Adrenal gland (tissue), 5 donors: Measurements from ENCODE around the gene CHD9NB.

Experiments
- POLR2A ChIP-seq, 2 donors: fragments of 450-650 bp; IDR thresholded peaks; one replicate each; pipeline ENCODE4 v1.6.1; 2017; ENCODE audit warnings: antibody characterized with exemption in 2 of 2, mild to moderate bottlenecking in 2 of 2, moderate library complexity in 1 of 2
- TF ChIP-seq, protein P1 (sequence below), 6 experiments: fragments of 450-650 bp in 4 of 6; fragments of 200-600 bp in 2 of 6; sonication (generic) in 1 of 6; IDR thresholded peaks; 1 replicate in 5 of 6; 2 replicates in 1 of 6; pipeline versions ENCODE4 v1.5.1 to v1.8.0; 2016 to 2021; ENCODE audit warnings: antibody characterized with exemption in 6 of 6, mild to moderate bottlenecking in 2 of 6, moderate library complexity in 1 of 6
- donor health status: DM: no; HTN: no; CAD: no.

DNA sequence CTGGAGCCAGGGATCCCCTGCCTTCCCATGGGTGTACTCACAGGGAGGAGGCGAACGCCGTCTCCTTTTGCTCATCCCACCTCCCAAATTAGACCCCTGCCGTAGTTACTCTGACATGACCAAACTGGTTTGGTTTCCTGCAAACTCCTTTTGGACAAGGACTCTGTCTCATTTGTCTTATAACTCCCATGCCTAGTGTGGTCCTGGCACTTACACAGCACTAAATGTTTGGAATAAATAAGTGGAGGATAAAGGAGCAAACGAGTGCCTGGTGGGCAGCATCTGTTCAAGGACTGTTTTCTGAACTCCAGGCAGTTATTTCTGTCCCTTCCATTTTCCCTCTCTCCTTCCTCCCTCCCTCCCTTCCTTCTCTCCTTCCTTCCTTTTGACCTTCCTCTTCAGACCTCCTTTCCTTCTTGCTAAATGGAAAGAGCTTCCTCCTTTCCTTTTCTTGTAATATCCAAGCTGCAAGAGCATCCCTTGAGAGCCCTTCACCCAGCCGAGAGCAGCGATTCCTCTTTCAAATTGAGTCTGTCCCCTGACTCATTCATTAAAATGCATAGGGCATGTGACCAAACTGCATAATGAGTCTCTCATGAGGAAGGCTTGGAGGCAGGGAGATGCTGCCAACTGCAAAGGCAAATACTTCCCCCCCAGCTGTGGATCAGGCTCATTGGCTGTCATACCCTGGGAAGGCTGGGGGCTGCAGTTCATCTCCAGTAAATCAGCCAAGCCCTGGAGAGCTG lies 38.9 kb upstream of the CHD9NB start:
- peak in 1 of 2 donors; percentile 43 for TF ChIP-seq POLR2A (IDR thresholded peaks at IDR 0.05)
- TF ChIP-seq, protein P1, sequence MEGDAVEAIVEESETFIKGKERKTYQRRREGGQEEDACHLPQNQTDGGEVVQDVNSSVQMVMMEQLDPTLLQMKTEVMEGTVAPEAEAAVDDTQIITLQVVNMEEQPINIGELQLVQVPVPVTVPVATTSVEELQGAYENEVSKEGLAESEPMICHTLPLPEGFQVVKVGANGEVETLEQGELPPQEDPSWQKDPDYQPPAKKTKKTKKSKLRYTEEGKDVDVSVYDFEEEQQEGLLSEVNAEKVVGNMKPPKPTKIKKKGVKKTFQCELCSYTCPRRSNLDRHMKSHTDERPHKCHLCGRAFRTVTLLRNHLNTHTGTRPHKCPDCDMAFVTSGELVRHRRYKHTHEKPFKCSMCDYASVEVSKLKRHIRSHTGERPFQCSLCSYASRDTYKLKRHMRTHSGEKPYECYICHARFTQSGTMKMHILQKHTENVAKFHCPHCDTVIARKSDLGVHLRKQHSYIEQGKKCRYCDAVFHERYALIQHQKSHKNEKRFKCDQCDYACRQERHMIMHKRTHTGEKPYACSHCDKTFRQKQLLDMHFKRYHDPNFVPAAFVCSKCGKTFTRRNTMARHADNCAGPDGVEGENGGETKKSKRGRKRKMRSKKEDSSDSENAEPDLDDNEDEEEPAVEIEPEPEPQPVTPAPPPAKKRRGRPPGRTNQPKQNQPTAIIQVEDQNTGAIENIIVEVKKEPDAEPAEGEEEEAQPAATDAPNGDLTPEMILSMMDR (IDR thresholded peaks at IDR 0.05): no peak
